Gastrocnemius medialis (tissue), 4 donors: ENCODE data around the gene PACS1.

Experiments
- POLR2A ChIP-seq, 2 donors: fragments of 450-650 bp; IDR thresholded peaks; one replicate each; pipeline ENCODE4 v1.6.1; 2017; ENCODE audit warnings: antibody characterized with exemption in 2 of 2, mild to moderate bottlenecking in 2 of 2, moderate library complexity in 2 of 2
- TF ChIP-seq, protein P1 (sequence below), 5 experiments: fragments of 450-650 bp in 3 of 5; fragments of 200-600 bp in 2 of 5; sonication (generic) in 2 of 5; IDR thresholded peaks in 4 of 5; conservative IDR thresholded peaks in 1 of 5; 1 replicate in 4 of 5; 2 replicates in 1 of 5; pipeline ENCODE4 v1.5.1; 2016 to 2019; ENCODE audit warnings: antibody characterized with exemption in 5 of 5, mild to moderate bottlenecking in 3 of 5, moderate library complexity in 3 of 5

DNA sequence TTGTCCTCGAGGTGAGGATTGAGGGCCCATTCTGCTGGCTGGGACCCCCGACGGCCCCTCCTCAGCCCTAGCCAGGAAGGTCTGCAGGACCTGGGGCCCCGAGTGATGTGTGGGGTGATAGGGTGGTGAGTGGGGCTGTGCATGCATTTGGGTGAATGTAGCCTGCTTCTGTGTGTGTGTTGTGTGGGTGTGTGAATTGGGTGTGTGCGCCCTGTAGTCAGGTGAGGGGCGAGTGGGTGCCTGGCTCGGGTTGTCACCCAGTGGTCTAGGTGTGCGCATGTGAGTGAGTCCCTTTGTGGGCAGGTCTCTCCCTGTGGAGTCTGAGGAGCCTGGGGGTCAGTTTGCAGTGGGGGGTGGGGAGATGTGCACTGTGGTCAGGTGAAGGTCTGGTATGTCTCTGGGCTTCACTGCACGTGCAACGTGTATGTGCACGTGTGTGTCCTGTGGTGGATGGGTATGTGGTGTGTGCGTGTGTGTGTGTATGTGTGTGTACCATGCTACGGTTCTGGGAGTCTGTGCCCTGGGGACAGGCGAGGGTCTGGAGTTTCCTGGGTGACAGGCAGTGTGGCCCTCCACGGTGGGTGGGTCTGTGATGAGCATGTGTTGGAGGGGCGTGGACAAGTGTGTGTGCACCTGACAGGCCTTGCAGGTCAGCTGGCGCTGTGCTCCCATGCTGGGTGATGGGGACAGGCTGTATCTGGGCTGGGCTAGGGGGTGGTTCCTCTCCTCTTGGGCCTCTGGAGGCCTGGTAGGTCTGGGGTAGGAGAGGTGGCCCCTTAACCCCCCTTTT, 222.7 kb downstream of the PACS1 start:
- TF ChIP-seq, protein P1, sequence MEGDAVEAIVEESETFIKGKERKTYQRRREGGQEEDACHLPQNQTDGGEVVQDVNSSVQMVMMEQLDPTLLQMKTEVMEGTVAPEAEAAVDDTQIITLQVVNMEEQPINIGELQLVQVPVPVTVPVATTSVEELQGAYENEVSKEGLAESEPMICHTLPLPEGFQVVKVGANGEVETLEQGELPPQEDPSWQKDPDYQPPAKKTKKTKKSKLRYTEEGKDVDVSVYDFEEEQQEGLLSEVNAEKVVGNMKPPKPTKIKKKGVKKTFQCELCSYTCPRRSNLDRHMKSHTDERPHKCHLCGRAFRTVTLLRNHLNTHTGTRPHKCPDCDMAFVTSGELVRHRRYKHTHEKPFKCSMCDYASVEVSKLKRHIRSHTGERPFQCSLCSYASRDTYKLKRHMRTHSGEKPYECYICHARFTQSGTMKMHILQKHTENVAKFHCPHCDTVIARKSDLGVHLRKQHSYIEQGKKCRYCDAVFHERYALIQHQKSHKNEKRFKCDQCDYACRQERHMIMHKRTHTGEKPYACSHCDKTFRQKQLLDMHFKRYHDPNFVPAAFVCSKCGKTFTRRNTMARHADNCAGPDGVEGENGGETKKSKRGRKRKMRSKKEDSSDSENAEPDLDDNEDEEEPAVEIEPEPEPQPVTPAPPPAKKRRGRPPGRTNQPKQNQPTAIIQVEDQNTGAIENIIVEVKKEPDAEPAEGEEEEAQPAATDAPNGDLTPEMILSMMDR (IDR thresholded peaks at IDR 0.05 in 4 of 5, conservative IDR thresholded peaks at IDR 0.05 in 1 of 5): no peak
- TF ChIP-seq POLR2A (IDR thresholded peaks at IDR 0.05): no peak
